ENCODE data around the gene ZNF280D.

DNA sequence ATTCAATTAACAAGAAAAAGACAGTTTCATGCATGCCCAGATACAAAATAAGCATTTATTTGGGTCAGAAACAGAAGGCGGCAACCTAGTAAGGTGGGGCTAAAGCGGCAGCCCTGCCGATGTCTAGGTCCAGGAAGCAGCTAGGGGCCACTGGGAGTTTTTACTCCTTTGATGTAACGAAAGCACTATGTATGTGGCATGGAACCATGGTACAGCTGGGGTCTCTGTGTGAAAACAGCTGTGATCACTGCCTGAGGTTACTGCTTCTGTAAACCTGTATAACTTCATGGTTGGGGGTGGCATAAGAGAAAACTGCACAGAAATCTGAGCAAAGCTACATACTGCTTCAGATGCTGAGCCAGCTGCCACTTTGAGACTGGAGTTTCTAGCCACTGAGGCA, 119.5 kb downstream of the ZNF280D start:
- TF ChIP-seq CTCF (IDR thresholded peaks at IDR 0.05): no peak
- TF ChIP-seq EP300 (IDR thresholded peaks at IDR 0.05): no peak
- TF ChIP-seq POLR2A (IDR thresholded peaks at IDR 0.05): no peak
- TF ChIP-seq POLR2AphosphoS5 (IDR thresholded peaks at IDR 0.05): no peak
